Articular chondrocyte of knee joint (primary cell): Measurements from ENCODE around the gene RNF207. TPM values are rescaled to one million over a fixed set of nuclear protein-coding genes. Genes with fewer than 3 reads are reported as not detected.

ENCODE experiments used
- total RNA-seq: library from RNA; depleted of rRNA; stranded (reverse); fragments of >200 nt; gene quantifications from 2 replicates; pipeline ENCODE4 v1.2.3, GENCODE V29; 2012

Gene RNF207
- 10.7 and 12.0 TPM in 2 replicates for total RNA-seq

GRCh38 chr1:6205849-6206519, at the start of gene RNF207:
RNF207 (plus strand) TSS chr1:6206119; CDS start chr1:6206536, 417 bp downstream.

GRCh38 chr1:6180268-6180706, 25.6 kb upstream of the RNF207 start, which contains the start of gene CHD5:
CHD5 (minus strand) TSS chr1:6180321; CDS start chr1:6180023, 298 bp downstream.

GRCh38 chr1:6199298-6200187, 6.4 kb upstream of the RNF207 start, which contains the start of gene RPL22:
RPL22 (minus strand) TSS chr1:6199595; CDS start chr1:6199573, 22 bp downstream.

GRCh38 chr1:6243993-6244392, 38.1 kb downstream of the RNF207 start, which contains the start of gene HES3:
HES3 (plus strand) TSS chr1:6244179; CDS start chr1:6244366, 187 bp downstream.

GRCh38 chr1:6260961-6261614, 55.2 kb downstream of the RNF207 start, which contains the start of gene GPR153:
GPR153 (minus strand) TSS chr1:6261098; CDS start chr1:6254905, 6,193 bp downstream.

Other genes with a start within 250 kb of the RNF207 start
- 6.1 and 7.1 TPM in 2 replicates for gene NPHP4, start 213.7 kb upstream of the RNF207 start, total RNA-seq
- gene KCNAB2, start 160.2 kb upstream of the RNF207 start, total RNA-seq, result 4.1 and 5.4 TPM in 2 replicates
- gene CHD5, start 25.8 kb upstream of the RNF207 start, total RNA-seq, result 0.11 and 0.13 TPM in 2 replicates
- 118 and 161 TPM in 2 replicates for gene RPL22, start 6.5 kb upstream of the RNF207 start, total RNA-seq
- gene ICMT, start 29.8 kb downstream of the RNF207 start, total RNA-seq, result 75.9 and 86.5 TPM in 2 replicates
- gene HES3, start 38.1 kb downstream of the RNF207 start, total RNA-seq, result not detected in 2 replicates
- gene GPR153, start 55.0 kb downstream of the RNF207 start, total RNA-seq, result 5.6 and 8.1 TPM in 2 replicates
- gene ACOT7, start 187.6 kb downstream of the RNF207 start, total RNA-seq, result 25.9 and 32.6 TPM in 2 replicates
- under 0.01 TPM in 1 of 2 replicates, not detected in the other for gene HES2, start 213.8 kb downstream of the RNF207 start, total RNA-seq
- gene ESPN, start 218.7 kb downstream of the RNF207 start, total RNA-seq, result under 0.01 TPM in 1 of 2 replicates, not detected in the other